Retinal pigment epithelial cell (primary cell): ENCODE results near the gene STRN3.

Experiments used
- DNase-seq: peaks from one replicate; pipeline ENCODE4 v3.0.0-alpha.2; 2010; ENCODE audit warnings: low read depth
- H3K4me3 ChIP-seq: 2 replicates; pipeline ENCODE4 v1.5.1; 2011; ENCODE audit warnings: mild to moderate bottlenecking, low read length, control low read depth, moderate library complexity
- TF ChIP-seq, protein P1 (sequence below): conservative IDR thresholded peaks from 2 replicates; pipeline ENCODE4 v1.5.1; 2011; ENCODE audit warnings: low read depth, low read length, control low read depth, inconsistent platforms

Gene STRN3

DNA sequence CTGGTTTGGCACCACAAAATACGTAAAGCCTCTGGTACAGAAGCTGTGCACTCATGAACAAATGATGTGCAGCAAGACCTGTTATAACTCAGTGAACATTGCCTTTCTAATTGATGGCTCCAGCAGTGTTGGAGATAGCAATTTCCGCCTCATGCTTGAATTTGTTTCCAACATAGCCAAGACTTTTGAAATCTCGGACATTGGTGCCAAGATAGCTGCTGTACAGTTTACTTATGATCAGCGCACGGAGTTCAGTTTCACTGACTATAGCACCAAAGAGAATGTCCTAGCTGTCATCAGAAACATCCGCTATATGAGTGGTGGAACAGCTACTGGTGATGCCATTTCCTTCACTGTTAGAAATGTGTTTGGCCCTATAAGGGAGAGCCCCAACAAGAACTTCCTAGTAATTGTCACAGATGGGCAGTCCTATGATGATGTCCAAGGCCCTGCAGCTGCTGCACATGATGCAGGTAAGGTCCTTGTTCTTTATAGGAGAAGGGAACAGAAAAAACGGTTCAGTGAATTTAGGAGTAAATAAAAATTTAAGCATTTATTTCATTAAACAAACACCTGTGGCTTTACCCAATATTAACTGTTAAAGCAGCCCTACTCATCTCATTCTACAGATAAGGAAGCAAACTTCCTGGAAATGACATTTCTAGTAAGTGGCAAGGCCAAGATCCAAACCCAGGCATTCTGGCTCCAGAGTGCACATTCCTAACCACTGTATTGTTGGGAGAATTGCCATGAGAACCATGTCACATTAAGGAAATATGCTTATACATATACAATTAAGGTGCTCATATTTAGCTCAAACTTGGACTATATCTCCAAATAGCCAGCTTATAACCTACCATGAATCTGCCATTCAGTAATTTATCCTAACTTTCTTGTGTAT, 140.1 kb downstream of the STRN3 start:
- no peak overlapping the region for H3K4me3 ChIP-seq
- TF ChIP-seq, protein P1, sequence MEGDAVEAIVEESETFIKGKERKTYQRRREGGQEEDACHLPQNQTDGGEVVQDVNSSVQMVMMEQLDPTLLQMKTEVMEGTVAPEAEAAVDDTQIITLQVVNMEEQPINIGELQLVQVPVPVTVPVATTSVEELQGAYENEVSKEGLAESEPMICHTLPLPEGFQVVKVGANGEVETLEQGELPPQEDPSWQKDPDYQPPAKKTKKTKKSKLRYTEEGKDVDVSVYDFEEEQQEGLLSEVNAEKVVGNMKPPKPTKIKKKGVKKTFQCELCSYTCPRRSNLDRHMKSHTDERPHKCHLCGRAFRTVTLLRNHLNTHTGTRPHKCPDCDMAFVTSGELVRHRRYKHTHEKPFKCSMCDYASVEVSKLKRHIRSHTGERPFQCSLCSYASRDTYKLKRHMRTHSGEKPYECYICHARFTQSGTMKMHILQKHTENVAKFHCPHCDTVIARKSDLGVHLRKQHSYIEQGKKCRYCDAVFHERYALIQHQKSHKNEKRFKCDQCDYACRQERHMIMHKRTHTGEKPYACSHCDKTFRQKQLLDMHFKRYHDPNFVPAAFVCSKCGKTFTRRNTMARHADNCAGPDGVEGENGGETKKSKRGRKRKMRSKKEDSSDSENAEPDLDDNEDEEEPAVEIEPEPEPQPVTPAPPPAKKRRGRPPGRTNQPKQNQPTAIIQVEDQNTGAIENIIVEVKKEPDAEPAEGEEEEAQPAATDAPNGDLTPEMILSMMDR: no peak
- DNase-seq: no peak

DNA sequence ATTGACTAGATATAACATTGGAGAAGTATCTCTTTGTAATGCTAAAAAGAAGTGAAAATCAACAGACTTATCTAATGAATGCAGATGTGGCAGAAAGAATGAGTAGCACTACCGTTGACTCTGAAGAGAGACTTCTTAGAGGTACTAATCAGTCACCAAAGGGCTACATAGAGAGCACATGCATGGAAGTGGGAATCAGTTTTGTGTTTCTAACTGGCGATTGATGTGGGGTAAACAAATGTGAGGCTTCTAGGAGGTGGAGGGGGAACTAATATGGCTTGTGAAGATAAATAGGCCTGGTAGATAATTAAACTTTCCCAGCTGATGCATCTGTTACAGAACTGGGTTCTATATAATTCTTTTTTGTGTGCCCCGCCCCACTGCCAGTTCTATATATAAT, 141.3 kb downstream of the STRN3 start:
- DNase-seq: no peak
- TF ChIP-seq, protein P1: no peak
- H3K4me3 ChIP-seq: no peak overlapping the region

DNA sequence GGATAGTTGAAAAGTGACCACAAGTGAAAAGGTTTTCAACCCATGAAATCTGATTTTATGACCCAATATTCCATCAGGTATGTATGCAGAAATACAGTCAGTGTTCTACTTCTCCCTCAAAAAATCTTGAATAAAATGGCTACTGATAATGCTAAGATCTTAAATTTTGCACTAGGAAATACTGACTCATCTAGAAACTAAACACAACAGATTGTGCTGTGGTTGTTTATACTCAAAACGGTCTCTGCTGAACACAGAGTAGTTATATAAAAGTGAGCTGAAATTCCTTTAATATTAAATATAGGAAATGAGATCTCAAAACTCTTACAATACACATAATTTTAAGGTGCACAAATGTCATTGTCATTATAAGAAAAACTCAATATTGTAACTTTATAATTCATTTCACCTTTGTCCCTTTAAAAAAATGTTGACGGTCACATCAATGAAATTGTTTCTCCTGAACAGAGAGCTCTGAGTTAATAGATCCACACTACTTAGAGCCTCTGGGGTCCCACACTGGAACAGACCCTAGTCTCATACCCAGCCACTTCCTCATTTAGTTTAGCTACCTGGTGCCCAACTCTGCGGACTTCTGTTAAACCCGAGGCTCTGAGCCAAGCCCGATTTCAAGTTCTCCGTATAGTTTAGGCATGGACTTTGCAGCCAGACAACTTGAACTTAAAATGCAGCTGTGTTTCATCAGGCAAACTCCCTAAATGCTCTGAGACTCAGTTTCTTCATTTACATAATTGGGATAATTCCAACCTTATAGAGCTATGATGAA, 142.5 kb downstream of the STRN3 start:
- TF ChIP-seq, protein P1: no peak
- DNase-seq: no peak
- H3K4me3 ChIP-seq: no peak overlapping the region

DNA sequence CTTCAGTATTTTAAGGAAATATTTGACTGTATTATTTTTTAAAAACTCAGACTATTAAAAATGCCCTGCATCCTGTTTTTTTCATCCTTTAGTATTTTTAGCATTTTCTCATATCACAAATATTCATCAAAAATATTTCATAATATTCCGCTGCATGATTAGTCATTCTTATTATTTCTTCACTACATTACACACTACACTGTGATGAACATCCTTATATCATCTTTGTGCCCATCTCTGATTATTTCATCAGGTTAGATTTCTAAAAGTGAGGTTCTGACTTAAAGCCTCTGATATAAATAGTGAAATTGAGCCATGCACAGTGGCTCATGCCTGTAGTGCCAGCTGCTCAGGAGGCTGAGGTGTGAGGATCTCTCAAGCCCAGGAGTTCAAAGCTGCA, 143.7 kb downstream of the STRN3 start:
- no peak for DNase-seq
- TF ChIP-seq, protein P1: no peak
- H3K4me3 ChIP-seq: no peak overlapping the region

DNA sequence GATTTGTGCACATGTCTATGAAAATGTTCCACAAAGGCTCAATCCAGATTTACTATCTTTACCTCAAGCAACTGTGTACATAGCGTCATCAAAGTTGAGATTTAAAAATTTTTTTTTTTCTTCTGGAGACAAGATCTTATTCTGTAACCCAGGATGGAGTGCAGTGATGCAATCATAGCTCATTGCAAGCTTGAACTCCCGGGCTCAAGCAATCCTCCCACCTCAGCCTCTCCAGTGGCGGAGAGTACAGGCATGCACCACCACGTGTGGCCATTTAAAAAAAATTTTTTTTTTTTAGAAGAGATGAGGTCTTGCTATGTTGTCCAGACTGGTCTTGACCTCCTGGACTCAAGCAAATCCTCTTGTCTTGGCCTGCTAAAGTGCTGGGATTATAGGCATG, 149.5 kb downstream of the STRN3 start:
- TF ChIP-seq, protein P1: no peak
- H3K4me3 ChIP-seq: no peak overlapping the region
- no peak for DNase-seq

DNA sequence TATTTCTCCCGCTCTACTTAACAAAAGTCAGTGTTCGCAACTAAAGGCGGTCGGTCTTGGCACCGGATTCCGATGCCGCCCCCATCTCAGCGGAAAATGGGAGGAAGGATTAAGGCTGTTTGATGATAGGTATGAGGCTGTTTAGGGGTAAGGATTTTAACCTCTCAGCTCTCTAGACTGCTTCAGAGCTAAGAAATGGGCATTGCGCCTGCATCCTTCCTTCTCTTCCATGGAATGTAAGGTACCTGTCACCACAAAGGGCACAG, 150.5 kb downstream of the STRN3 start:
- H3K4me3 ChIP-seq: no peak overlapping the region
- TF ChIP-seq, protein P1: no peak
- DNase-seq: no peak
